ENCODE measurements around the gene NSMCE1. TPM values are rescaled to one million over a fixed set of nuclear protein-coding genes. Genes with fewer than 3 reads are reported as not detected.

NSMCE1 gene
- total and polyA plus RNA-seq, 2 of the 8 experiments (the other 6 are each of a cell fraction or from before 2014, with no cell fraction given): 8.1 to 16.6 TPM

GRCh38 chr16:27287051-27287811, 18.7 kb upstream of the NSMCE1 start:
- Histone ChIP-seq H2BK120ac (replicated peaks; ENCODE audit: low read depth, low read length) (no peak overlapping the region), H3K79me2 (ENCODE audit: control insufficient read depth in 1 of 2, insufficient read depth in 2 of 2, low read length in 2 of 2) (no peaks in the 10 kb centered on the region), H3K14ac (ENCODE audit: insufficient read length) (no peak overlapping the region), H2BK20ac (ENCODE audit: low read length) (no peak overlapping the region), H3K36me3 (ENCODE audit: control insufficient read depth in 2 of 4, insufficient read depth in 4 of 4, low read length in 3 of 4) (no peaks in the 10 kb centered on the region), H2BK15ac (ENCODE audit: low read length) (no peak overlapping the region), H4K8ac (ENCODE audit: extremely low read depth, insufficient read depth, low read length) (no peak overlapping the region), H3K18ac (ENCODE audit: extremely low read depth, low read length) (no peak overlapping the region), H3K23ac (ENCODE audit: insufficient read length) (no peak overlapping the region), H4K20me1 (replicated peaks in 1 of 2; ENCODE audit: control insufficient read depth in 1 of 2, insufficient read depth in 2 of 2, low read length in 2 of 2) (no peaks in the 10 kb centered on the region), H2AFZ (ENCODE audit: low read length) (no peak overlapping the region), H4K5ac (ENCODE audit: insufficient read length, low read depth, low read length) (no peak overlapping the region), H3K27me3 (replicated peaks in 1 of 4; ENCODE audit: control insufficient read depth in 3 of 4, extremely low read depth in 1 of 4, insufficient read depth in 3 of 4, low read length in 3 of 4) (no peaks in the 10 kb centered on the region), H3K27ac (ENCODE audit: low read depth, low read length) (no peak overlapping the region), H3K79me1 (ENCODE audit: low read depth, low read length) (no peaks in the 10 kb centered on the region), H3K4ac (replicated peaks; ENCODE audit: insufficient read length, low read depth, low read length) (no peak overlapping the region), H3K23me2 (ENCODE audit: low read depth, low read length) (no peaks in the 10 kb centered on the region), H3K56ac (replicated peaks; ENCODE audit: insufficient read length, low read depth, low read length) (no peak overlapping the region), H4K91ac (replicated peaks; ENCODE audit: insufficient read length, low read length) (no peak overlapping the region), H3K4me3 (ENCODE audit: extremely low read depth in 1 of 4, insufficient read depth in 2 of 4, low read depth in 3 of 4, low read length in 4 of 4) (no peak overlapping the region), H2AK5ac (ENCODE audit: low read depth, low read length) (no peak overlapping the region), H3K9me3 (ENCODE audit: insufficient read depth in 2 of 2, low read depth in 1 of 2, low read length in 1 of 2) (no peaks in the 10 kb centered on the region), H3K9ac (replicated peaks in 1 of 4; ENCODE audit: extremely low read depth in 1 of 4, low read depth in 3 of 4, low read length in 3 of 4) (no peak overlapping the region), H2BK5ac (ENCODE audit: low read depth, low read length) (no peak overlapping the region), H3K4me1 (replicated peaks in 1 of 4; ENCODE audit: control insufficient read depth in 3 of 4, insufficient read depth in 4 of 4, low read length in 3 of 4) (no peaks in the 10 kb centered on the region), H3K4me2 (ENCODE audit: insufficient read depth in 1 of 2, low read depth in 2 of 2, low read length in 2 of 2) (no peak overlapping the region), H2BK12ac (ENCODE audit: low read depth, low read length) (no peak overlapping the region)
- TF ChIP-seq RXRA (IDR thresholded peaks at IDR 0.05; ENCODE audit: insufficient read depth, low read depth, low read length) (no peak), NANOG (IDR thresholded peaks at IDR 0.05; ENCODE audit: insufficient read depth, low read depth, low read length, poor library complexity, severe bottlenecking) (no peak), POLR2A (IDR thresholded peaks at IDR 0.05; ENCODE audit: control extremely low read depth in 1 of 2, low read depth in 2 of 2, low read length in 2 of 2) (no peak), POU5F1 (IDR thresholded peaks at IDR 0.05; ENCODE audit: low read depth, low read length) (no peak), SIX5 (IDR thresholded peaks at IDR 0.05; ENCODE audit: low read depth, low read length) (no peak), BCL11A (IDR thresholded peaks at IDR 0.05; ENCODE audit: low read depth in 2 of 2, low read length in 2 of 2) (no peak), FOSL1 (IDR thresholded peaks at IDR 0.05; ENCODE audit: insufficient read depth, low read depth, low read length) (no peak), GTF2F1 (IDR thresholded peaks at IDR 0.05; ENCODE audit: borderline replicate concordance, low read depth, low read length) (no peak), MAX (IDR thresholded peaks at IDR 0.05) (no peak), USF2 (IDR thresholded peaks at IDR 0.05; ENCODE audit: low read length) (no peak)
- FAIRE-seq (no peak), DNase-seq (ENCODE audit: low read depth in 1 of 2, low spot score in 2 of 2) (no peak)
- ChIA-PET CTCF (ENCODE audit: partially characterized antibody) (interaction anchor here (0.6 to 1.0 kb wide), 3 partner anchors 10 to 88 kb away, joined by 3 to 4 read pairs (median 3); no protein-coding TSS in a partner anchor), POLR2A (ENCODE audit: partially characterized antibody) (interaction anchor here (0.8 kb wide), 1 partner anchor 17 kb away, joined by 5 read pairs; no protein-coding TSS in a partner anchor)
- WGBS, 2 experiments (ENCODE audit: extremely low coverage in 1 of 2, insufficient coverage in 1 of 2, insufficient read length in 1 of 2, insufficient replicate concordance in 2 of 2, low coverage in 1 of 2, low lambda C conversion rate in 2 of 2, missing lambda C conversion rate in 1 of 2): 92% methylated on average over 8 of the region's 8 CpGs; no CpG with 5 or more reads in 1 of the 2 experiments

Data from H1 (cell line).